ENCODE measurements around the gene CTNND2. TPM values are rescaled to one million over a fixed set of nuclear protein-coding genes. Genes with fewer than 3 reads are reported as not detected.
A peak's percentile ranks its signal among the peaks of the same experiment; 100 is the strongest.

CTNND2 gene
- total RNA-seq, 1 experiment from 2014 or later = 7.0 TPM

- Mint-ChIP-seq H3K27ac (peak overlapping the region in 1 of 3 experiments; percentile 47; a peak in 2 of 7 replicates), H3K27me3 (ENCODE audit: low read depth) (peaks cover 3% of the 10 kb centered on the region)
These were observed 821.8 kb downstream of the CTNND2 start for GRCh38 chr5:11082404-11082945.

More at GRCh38 chr5:11082404-11082945, 821.8 kb downstream of the CTNND2 start:
- Histone ChIP-seq H3K9me3 (ENCODE audit: control insufficient read depth, low read depth, low read length) (no peaks in the 10 kb centered on the region), H3K23me2 (ENCODE audit: insufficient read length, low read depth, low read length, poor library complexity, severe bottlenecking) (no peaks in the 10 kb centered on the region), H2BK120ac (ENCODE audit: low read depth, low read length, poor library complexity, severe bottlenecking) (no peak overlapping the region), H3K79me1 (ENCODE audit: insufficient read depth, low read depth, low read length, poor library complexity, severe bottlenecking) (no peaks in the 10 kb centered on the region), H3K4me1 (ENCODE audit: insufficient read depth, low read length) (no peaks in the 10 kb centered on the region; the same call in 1 of the 2 replicates), H2BK5ac (ENCODE audit: insufficient read length, low read length) (no peak overlapping the region), H3T11ph (ENCODE audit: low read length) (no peak overlapping the region), H2BK12ac (ENCODE audit: insufficient read length, low read depth, low read length) (no peak overlapping the region), H2BK20ac (ENCODE audit: low read depth, low read length, poor library complexity, severe bottlenecking) (no peak overlapping the region), H4K5ac (ENCODE audit: insufficient read length, low read depth, low read length) (no peak overlapping the region), H4K20me1 (ENCODE audit: control insufficient read depth, insufficient read depth, insufficient read length) (no peaks in the 10 kb centered on the region), H3K14ac (ENCODE audit: insufficient read depth, low read length) (no peak overlapping the region; the same call in 1 of the 2 replicates), H2AK5ac (ENCODE audit: insufficient read length, low read length) (no peak overlapping the region), H3K79me2 (ENCODE audit: insufficient read depth, low read length) (no peaks in the 10 kb centered on the region), H2BK15ac (ENCODE audit: low read depth, low read length) (no peak overlapping the region), H3K56ac (ENCODE audit: insufficient read length, low read depth, low read length) (no peak overlapping the region), H3K4me2 (ENCODE audit: insufficient read depth, insufficient read length, low read length) (no peak overlapping the region), H3K27me3 (ENCODE audit: insufficient read depth, low read length) (no peaks in the 10 kb centered on the region), H3K4ac (ENCODE audit: low read depth, low read length) (no peak overlapping the region), H2AFZ (ENCODE audit: low read length) (no peak overlapping the region), H4K8ac (replicated peaks; ENCODE audit: insufficient read length, low read depth, low read length) (no peak overlapping the region), H3K27ac (ENCODE audit: insufficient read length, low read depth, low read length) (no peak overlapping the region), H3K23ac (ENCODE audit: insufficient read length, low read depth, low read length) (no peak overlapping the region), H3K9ac (ENCODE audit: extremely low read depth, insufficient read length, low read length) (no peak overlapping the region), H3K18ac (ENCODE audit: insufficient read length, low read depth, low read length) (no peak overlapping the region), H4K91ac (ENCODE audit: insufficient read length, low read depth, low read length) (no peak overlapping the region)
- Mint-ChIP-seq H3K4me1 (0 out of 4 replicates have a peak, but pooled peaks cover 0 to 3% of the 10 kb centered on the region in 2 experiments), H3K4me3 (no peak overlapping the region), H3K9me3 (peaks cover 0 to 2% of the 10 kb centered on the region in 2 experiments; a peak in 3 of 5 replicates), H3K36me3 (ENCODE audit: insufficient read depth in 1 of 3, low read depth in 3 of 3) (peaks cover 0 to under 1% (median 0%) of the 10 kb centered on the region in 3 experiments; a peak in 3 of 7 replicates)
- WGBS (ENCODE audit: extremely low coverage, insufficient read length, low lambda C conversion rate) = no CpG with 5 or more reads among the region's 21 CpGs
- no peak for TF ChIP-seq CTCF (conservative IDR thresholded peaks at IDR 0.05)
- DNase-seq = no peak
